ENCODE results near the gene KIF3A.

The KIF3A gene

DNA sequence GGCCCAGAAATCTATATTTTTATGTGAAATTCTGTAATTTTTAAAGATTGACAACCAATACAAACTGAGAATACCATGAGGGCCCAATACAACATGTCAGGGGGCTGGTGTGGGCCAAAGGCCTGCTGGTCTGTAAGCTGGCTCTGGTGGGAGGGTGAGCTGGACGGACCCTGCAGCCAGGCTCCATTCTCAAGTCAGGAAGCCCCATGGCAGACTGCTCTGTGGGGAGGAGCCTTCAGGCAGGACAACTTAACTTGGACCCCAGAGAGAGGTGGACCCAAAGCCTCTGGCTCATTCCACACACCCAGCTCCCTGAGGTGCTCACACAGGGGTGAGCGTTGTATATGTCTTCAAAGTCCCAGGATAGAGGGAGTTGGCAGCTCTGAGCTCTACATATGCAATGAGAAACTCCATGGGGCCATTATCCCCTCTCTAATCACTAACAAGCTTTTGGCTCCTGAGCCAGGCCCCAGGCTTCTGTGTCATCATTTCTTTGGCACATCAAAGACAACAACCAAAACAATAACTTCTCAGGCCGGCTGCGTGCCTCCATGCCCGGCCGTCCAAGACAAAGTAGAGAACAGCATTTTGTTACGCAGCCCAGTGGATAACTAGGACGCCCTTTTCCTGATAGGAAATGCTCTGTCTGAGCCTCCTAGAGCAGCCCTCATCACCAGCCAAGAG, 33.3 kb upstream of the KIF3A start:
- DNase-seq (ENCODE audit: low read depth in 3 of 3): no peak

GRCh38 chr5:132768485-132768868, 31.1 kb upstream of the KIF3A start:
- no peak for DNase-seq (ENCODE audit: low read depth in 3 of 3)

GRCh38 chr5:132767150-132767549, 29.8 kb upstream of the KIF3A start:
- DNase-seq (ENCODE audit: low read depth in 3 of 3): no peak

DNA sequence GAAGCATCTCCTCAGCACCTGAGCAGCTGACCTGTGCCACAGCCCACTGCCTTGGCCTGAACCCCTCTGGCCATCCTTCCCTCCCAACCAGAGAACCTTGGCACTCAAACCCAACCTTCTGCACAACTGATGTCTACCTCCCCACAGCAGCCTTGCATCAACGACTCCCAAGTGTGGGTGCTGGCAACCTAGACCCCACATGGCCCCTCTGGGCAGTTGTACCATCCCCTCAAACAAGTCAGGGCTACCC, 29.4 kb upstream of the KIF3A start:
- no peak for DNase-seq (ENCODE audit: low read depth in 3 of 3)

GRCh38 chr5:132766020-132766805, 28.9 kb upstream of the KIF3A start:
- DNase-seq (ENCODE audit: low read depth in 3 of 3): no peak

GRCh38 chr5:132765311-132766019, 28.1 kb upstream of the KIF3A start:
- no peak for DNase-seq (ENCODE audit: low read depth in 3 of 3)

DNA sequence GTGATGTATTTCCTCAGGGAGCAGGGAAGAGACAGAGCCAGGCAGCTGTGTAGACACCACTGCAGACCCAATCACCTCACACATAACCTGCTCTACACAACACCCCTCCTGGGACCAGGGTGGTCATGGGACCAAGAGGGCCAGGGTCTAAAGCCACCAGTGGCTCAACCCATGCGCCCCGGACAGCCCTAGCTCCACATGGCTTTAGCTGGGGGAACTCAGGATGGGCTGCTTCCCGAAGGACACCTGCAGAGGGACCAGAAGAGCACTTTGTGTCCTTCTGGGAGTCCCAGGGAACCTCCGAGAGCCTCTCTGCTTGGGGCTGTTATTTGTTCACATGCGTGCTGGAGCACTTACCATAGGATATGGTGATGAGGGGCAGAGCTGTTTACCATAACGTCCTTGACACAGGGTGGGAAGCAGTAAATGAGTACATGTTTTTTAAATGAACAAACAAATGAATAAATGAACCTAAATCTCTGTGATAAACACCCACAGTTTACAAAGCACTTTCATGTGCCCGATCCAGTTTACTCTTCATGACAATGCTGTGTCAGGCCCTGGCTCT, 27.4 kb upstream of the KIF3A start:
- no peak for DNase-seq (ENCODE audit: low read depth in 3 of 3)

GRCh38 chr5:132764051-132764450, 26.7 kb upstream of the KIF3A start:
- DNase-seq (ENCODE audit: low read depth in 3 of 3): no peak

DNA sequence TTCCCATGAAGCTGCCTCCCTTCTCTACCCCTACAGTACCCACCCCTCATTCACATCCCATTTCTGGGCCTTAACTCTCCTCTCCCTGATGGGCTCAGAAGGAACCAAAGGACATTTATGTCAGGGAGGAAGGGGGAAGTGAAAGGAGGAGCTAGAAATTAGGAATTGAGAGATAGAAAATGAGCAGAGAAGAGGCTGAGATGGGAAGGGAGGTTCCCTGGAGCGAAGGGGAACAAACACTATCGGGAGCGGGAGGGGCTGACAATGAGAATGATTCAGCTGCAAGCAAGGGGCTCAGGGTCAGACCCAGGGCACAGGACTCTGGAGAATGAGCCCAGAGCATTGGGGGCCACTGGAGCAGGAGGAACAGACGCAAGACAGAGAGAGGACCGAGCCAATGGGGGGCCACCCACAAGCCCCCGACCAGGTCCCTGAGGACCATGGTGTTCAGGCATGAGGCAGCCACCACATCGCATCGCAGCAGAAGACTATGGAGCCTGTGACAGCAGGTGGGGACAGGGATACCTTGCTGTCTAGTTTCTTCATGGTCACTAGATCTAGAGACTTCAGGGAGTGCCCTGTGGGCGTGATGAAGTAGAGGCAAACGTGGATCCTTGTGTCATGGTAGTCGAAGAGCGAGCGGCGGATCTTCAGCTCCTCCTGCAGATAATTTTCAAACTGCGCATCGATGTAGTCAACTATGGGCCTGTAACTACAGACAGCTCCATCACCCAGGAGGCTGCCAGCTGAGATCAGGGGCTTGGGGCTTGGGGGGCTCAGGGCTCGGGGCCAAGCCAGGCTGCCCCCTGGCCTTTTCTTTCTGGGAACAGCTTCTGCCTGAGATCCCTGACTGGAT, 26.1 kb upstream of the KIF3A start:
- DNase-seq (ENCODE audit: low read depth in 3 of 3): no peak

DNA sequence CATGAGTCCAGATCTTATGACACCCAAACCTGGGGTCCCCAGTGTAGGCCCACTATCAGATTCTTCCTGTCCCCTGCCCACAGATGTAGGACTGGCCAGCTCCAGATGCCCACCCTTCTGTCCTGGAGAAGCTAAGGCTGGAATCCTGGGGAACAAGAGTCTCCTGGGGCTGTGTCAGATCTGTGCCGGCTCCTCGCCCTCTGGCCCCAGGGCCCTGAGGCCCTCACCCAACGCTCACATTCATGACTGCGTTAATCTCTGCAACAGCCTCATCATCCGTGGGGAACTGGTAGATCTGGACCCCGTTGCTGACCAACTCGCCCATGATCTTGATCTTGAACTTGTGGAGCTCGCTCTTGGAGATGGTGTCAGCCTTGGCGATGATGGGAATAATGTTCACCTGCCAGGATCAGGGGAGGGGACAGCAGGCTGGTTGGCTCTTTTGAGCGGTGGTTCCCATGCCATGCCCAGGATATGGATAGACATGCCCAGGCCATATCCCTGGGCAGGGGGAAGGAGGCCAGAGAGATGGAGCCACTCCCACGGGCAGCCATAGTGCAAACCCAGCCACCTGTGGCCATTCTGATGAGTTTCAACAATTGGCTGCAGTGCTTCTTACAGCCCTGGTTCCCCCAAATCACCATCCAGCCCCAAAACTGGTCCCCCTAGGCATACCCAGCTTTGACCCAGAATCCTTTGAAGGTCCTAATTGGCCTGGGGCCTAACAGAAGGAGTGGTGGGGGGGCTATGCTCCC, 25.1 kb upstream of the KIF3A start:
- DNase-seq (ENCODE audit: low read depth in 3 of 3): no peak

DNA sequence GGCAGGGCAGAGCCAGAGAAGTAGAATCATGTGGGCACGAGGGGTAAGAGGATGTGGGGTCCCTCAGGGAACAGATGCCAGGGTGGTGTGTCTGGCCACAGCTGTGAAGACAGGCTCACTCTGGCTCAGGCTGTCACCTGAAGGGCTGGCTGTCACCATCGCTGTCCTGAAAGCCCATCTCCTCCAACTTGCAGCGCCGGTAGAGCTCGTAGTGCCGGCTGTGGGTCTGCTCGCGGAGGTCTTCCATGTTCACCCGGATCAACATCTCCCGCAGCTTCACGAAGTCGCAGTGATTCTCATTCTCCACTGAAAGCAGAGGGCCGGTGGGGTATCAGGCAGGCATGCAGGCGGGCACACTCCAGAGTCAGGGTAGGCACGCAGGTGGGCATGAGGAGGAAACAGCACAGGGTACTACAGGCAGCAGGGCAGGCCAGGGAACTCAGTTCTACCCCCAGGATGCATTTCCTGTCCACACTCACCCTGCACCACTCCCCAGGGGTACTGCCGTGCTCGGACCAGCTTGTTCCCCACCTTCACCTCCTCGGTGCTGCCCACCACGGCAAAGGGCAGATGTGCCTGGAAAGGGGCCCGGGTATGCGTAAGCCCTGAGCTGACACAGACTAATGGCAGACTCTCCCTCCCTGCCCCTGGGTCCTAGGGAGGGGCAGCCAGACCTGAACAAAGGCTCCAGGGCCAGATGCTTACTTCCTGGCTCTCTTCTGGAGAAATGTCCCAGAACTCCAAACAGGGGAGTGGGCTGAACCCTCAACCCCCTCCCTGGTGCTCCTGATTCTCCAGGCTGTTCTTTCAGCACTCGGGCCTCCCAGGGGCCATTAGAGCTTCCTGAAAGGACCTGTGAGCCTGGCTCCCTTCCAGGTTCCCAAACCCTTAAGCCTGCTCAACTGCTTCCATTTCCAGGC, 24.2 kb upstream of the KIF3A start:
- no peak for DNase-seq (ENCODE audit: low read depth in 3 of 3)

GRCh38 chr5:132760601-132761317, 23.4 kb upstream of the KIF3A start:
- no peak for DNase-seq (ENCODE audit: low read depth in 3 of 3)

- no peak for DNase-seq (ENCODE audit: low read depth in 3 of 3)
Measured at GRCh38 chr5:132760049-132760420, 22.7 kb upstream of the KIF3A start.

- no peak for DNase-seq (ENCODE audit: low read depth in 3 of 3)
Measured at GRCh38 chr5:132759114-132760048, 22.0 kb upstream of the KIF3A start.

- DNase-seq (ENCODE audit: low read depth in 3 of 3): no peak
Measured at GRCh38 chr5:132758451-132758850, 21.1 kb upstream of the KIF3A start.

- no peak for DNase-seq (ENCODE audit: low read depth in 3 of 3)
Measured at GRCh38 chr5:132756542-132756941, 19.2 kb upstream of the KIF3A start.

GRCh38 chr5:132754947-132755346, 17.6 kb upstream of the KIF3A start:
- DNase-seq (ENCODE audit: low read depth in 3 of 3): no peak

GRCh38 chr5:132754111-132754510, 16.8 kb upstream of the KIF3A start:
- no peak for DNase-seq (ENCODE audit: low read depth in 3 of 3)

Data from stimulated activated CD4-positive, alpha-beta T cell treated with anti-CD3 and anti-CD28 coated beads, TNF-alpha, amount 100 ng/mL, for 24 hours (primary cell).